H1 (cell line): ENCODE results near the gene NINJ2. TPM values are rescaled to one million over a fixed set of nuclear protein-coding genes. Genes with fewer than 3 reads are reported as not detected.

Experiments used
- CTCF ChIA-PET: fragments of 300-600 bp; sonication (Branson Sonifier 250); formaldehyde crosslinking; loops from one replicate; lab custom pipeline; 2021; ENCODE audit not compliant: partially characterized antibody; lab: Charles Lee
- POLR2A ChIA-PET: fragments of 300-600 bp; sonication (Branson Sonifier 250); formaldehyde crosslinking; loops from one replicate; lab custom pipeline; 2021; ENCODE audit warnings: inconsistent platforms; ENCODE audit not compliant: partially characterized antibody; lab: Charles Lee
- DNase-seq, 2 experiments: peaks; one replicate each; pipeline versions ENCODE4 v3.0.0 to v3.0.0-alpha.2; 2010 to 2022; ENCODE audit warnings: low spot score in 2 of 2, low read depth in 1 of 2, mixed read lengths in 1 of 2
- FAIRE-seq: peaks from 2 replicates; lab custom pipeline; 2011; peaks lifted over from hg19 to GRCh38; lab: Jason Lieb, UNC
- H2AFZ ChIP-seq: 2 replicates; pipeline ENCODE4 v1.8.1; 2012; ENCODE audit warnings: low read length, inconsistent platforms
- H2AK5ac ChIP-seq: 2 replicates; pipeline ENCODE4 v1.6.1; 2013; ENCODE audit warnings: low read depth, low read length
- H2BK120ac ChIP-seq: replicated peaks from 2 replicates; pipeline ENCODE3; 2013; ENCODE audit warnings: low read depth, low read length, inconsistent platforms
- H2BK12ac ChIP-seq: 2 replicates; pipeline ENCODE4 v1.6.1; 2013; ENCODE audit warnings: low read depth, low read length
- H2BK15ac ChIP-seq: 2 replicates; pipeline ENCODE4 v1.6.1; 2013; ENCODE audit warnings: low read length
- H2BK20ac ChIP-seq: 2 replicates; pipeline ENCODE4 v1.6.1; 2013; ENCODE audit warnings: low read length
- H2BK5ac ChIP-seq: 2 replicates; pipeline ENCODE4 v1.6.1; 2013; ENCODE audit warnings: low read depth, low read length
- H3K14ac ChIP-seq: 2 replicates; pipeline ENCODE4 v1.6.1; 2013; ENCODE audit warnings: inconsistent platforms; ENCODE audit not compliant: insufficient read length
- H3K18ac ChIP-seq: 2 replicates; pipeline ENCODE4 v1.6.1; 2013; ENCODE audit warnings: low read length; ENCODE audit errors: extremely low read depth
- H3K23ac ChIP-seq: 2 replicates; pipeline ENCODE4 v1.6.1; 2013; ENCODE audit warnings: inconsistent platforms; ENCODE audit not compliant: insufficient read length
- H3K23me2 ChIP-seq: 2 replicates; pipeline ENCODE4 v1.6.1; 2013; ENCODE audit warnings: low read depth, low read length
- H3K27ac ChIP-seq: 2 replicates; pipeline ENCODE4 v1.6.1; 2011; ENCODE audit warnings: low read depth, low read length, inconsistent platforms
- H3K27me3 ChIP-seq, 4 experiments: replicated peaks in 1 of 4; 1 replicate in 1 of 4; 2 replicates in 3 of 4; pipeline versions ENCODE4 v1.6.1 to v1.8.1; 2011 to 2013; ENCODE audit warnings: low read length in 3 of 4, mild to moderate bottlenecking in 3 of 4, inconsistent platforms in 2 of 4, mixed read lengths in 2 of 4, moderate library complexity in 1 of 4; ENCODE audit not compliant: control insufficient read depth in 3 of 4, insufficient read depth in 3 of 4; ENCODE audit errors: extremely low read depth in 1 of 4
- H3K36me3 ChIP-seq, 4 experiments: 2 replicates each; pipeline versions ENCODE4 v1.6.1 to v1.8.1; 2011 to 2013; ENCODE audit warnings: mild to moderate bottlenecking in 4 of 4, low read length in 3 of 4, moderate library complexity in 2 of 4, control low read depth in 1 of 4, inconsistent platforms in 1 of 4; ENCODE audit not compliant: insufficient read depth in 4 of 4, control insufficient read depth in 2 of 4
- H3K4ac ChIP-seq: replicated peaks from 2 replicates; pipeline ENCODE3; 2013; ENCODE audit warnings: low read length, low read depth, mixed read lengths, inconsistent platforms; ENCODE audit not compliant: insufficient read length
- H3K4me1 ChIP-seq, 4 experiments: replicated peaks in 1 of 4; 1 replicate in 1 of 4; 2 replicates in 3 of 4; pipeline versions ENCODE4 v1.6.1 to v1.8.1; 2011 to 2013; ENCODE audit warnings: low read length in 3 of 4, inconsistent platforms in 2 of 4, mixed read lengths in 1 of 4; ENCODE audit not compliant: insufficient read depth in 4 of 4, control insufficient read depth in 3 of 4
- H3K4me2 ChIP-seq, 2 experiments: 2 replicates each; pipeline versions ENCODE4 v1.6.1 to v1.8.1; 2011 to 2013; ENCODE audit warnings: low read depth in 2 of 2, low read length in 2 of 2, control low read depth in 1 of 2, inconsistent platforms in 1 of 2, mild to moderate bottlenecking in 1 of 2; ENCODE audit not compliant: insufficient read depth in 1 of 2
- H3K4me3 ChIP-seq, 4 experiments: fragments of 200-600, 300-600 bp in 1 of 4; sonication (generic), shearing (Covaris generic), sonication (Bioruptor Twin) in 1 of 4; 2 replicates each; pipeline versions ENCODE4 v1.5.1 to v1.8.1; 2011 to 2016; ENCODE audit warnings: low read length in 4 of 4, low read depth in 3 of 4, control low read depth in 2 of 4, inconsistent platforms in 2 of 4, mild to moderate bottlenecking in 2 of 4, mixed read lengths in 1 of 4, moderate library complexity in 1 of 4; ENCODE audit not compliant: insufficient read depth in 2 of 4; ENCODE audit errors: extremely low read depth in 1 of 4
- H3K56ac ChIP-seq: replicated peaks from 2 replicates; pipeline ENCODE3; 2013; ENCODE audit warnings: low read depth, mild to moderate bottlenecking, mixed read lengths, low read length, inconsistent platforms; ENCODE audit not compliant: insufficient read length
- H3K79me1 ChIP-seq: 2 replicates; pipeline ENCODE4 v1.6.1; 2013; ENCODE audit warnings: low read depth, low read length, control low read depth
- H3K79me2 ChIP-seq, 2 experiments: 2 replicates each; pipeline versions ENCODE4 v1.6.1 to v1.8.1; 2012 to 2013; ENCODE audit warnings: low read length in 2 of 2, mild to moderate bottlenecking in 2 of 2, inconsistent platforms in 1 of 2; ENCODE audit not compliant: insufficient read depth in 2 of 2, control insufficient read depth in 1 of 2
- H3K9ac ChIP-seq, 4 experiments: replicated peaks in 1 of 4; 1 replicate in 1 of 4; 2 replicates in 3 of 4; pipeline versions ENCODE4 v1.6.1 to v1.8.1; 2011 to 2013; ENCODE audit warnings: low read depth in 3 of 4, low read length in 3 of 4, control low read depth in 2 of 4, mild to moderate bottlenecking in 2 of 4, moderate library complexity in 2 of 4, inconsistent platforms in 1 of 4; ENCODE audit errors: extremely low read depth in 1 of 4
- H3K9me3 ChIP-seq, 2 experiments: 2 replicates each; pipeline versions ENCODE4 v1.6.1 to v1.8.1; 2012 to 2013; ENCODE audit warnings: mild to moderate bottlenecking in 2 of 2, moderate library complexity in 2 of 2, control low read depth in 1 of 2, inconsistent platforms in 1 of 2, low read depth in 1 of 2, low read length in 1 of 2, mixed read lengths in 1 of 2; ENCODE audit not compliant: insufficient read depth in 2 of 2
- H4K20me1 ChIP-seq, 2 experiments: replicated peaks in 1 of 2; 2 replicates each; pipeline versions ENCODE3 to v1.8.1; 2011 to 2013; ENCODE audit warnings: inconsistent platforms in 2 of 2, low read length in 2 of 2, mild to moderate bottlenecking in 1 of 2; ENCODE audit not compliant: insufficient read depth in 2 of 2, control insufficient read depth in 1 of 2
- H4K5ac ChIP-seq: 2 replicates; pipeline ENCODE4 v1.6.1; 2013; ENCODE audit warnings: low read length, low read depth, mixed read lengths, inconsistent platforms; ENCODE audit not compliant: insufficient read length
- H4K8ac ChIP-seq: 2 replicates; pipeline ENCODE4 v1.8.0; 2013; ENCODE audit warnings: mild to moderate bottlenecking, moderate library complexity, low read length, inconsistent platforms; ENCODE audit not compliant: insufficient read depth; ENCODE audit errors: extremely low read depth
- H4K91ac ChIP-seq: replicated peaks from 2 replicates; pipeline ENCODE3; 2013; ENCODE audit warnings: low read length, mixed read lengths, inconsistent platforms; ENCODE audit not compliant: insufficient read length
- BCL11A ChIP-seq, 2 experiments: IDR thresholded peaks; one replicate each; pipeline ENCODE4 v1.6.1; 2011; ENCODE audit warnings: low read depth in 2 of 2, low read length in 2 of 2, mild to moderate bottlenecking in 2 of 2
- CHD2 ChIP-seq: IDR thresholded peaks from 2 replicates; pipeline ENCODE4 v1.6.1; 2012; ENCODE audit warnings: low read length, improper control_type of control experiment
- CREB1 ChIP-seq: IDR thresholded peaks from 2 replicates; pipeline ENCODE4 v1.6.1; 2012; ENCODE audit warnings: inconsistent platforms
- CTBP2 ChIP-seq: IDR thresholded peaks from 2 replicates; pipeline ENCODE4 v1.7.0; 2011; ENCODE audit warnings: borderline replicate concordance, mild to moderate bottlenecking, moderate library complexity, mixed read lengths, low read length; ENCODE audit not compliant: insufficient read depth, insufficient read length
- EZH2 ChIP-seq: fragments of 200-600 bp; sonication (generic); IDR thresholded peaks from 2 replicates; pipeline ENCODE4 v1.7.1; 2012; ENCODE audit warnings: low read depth, mild to moderate bottlenecking, moderate library complexity, low read length, inconsistent platforms; ENCODE audit not compliant: severe bottlenecking
- GABPA ChIP-seq: IDR thresholded peaks from 2 replicates; pipeline ENCODE4 v1.6.1; 2011; ENCODE audit warnings: mild to moderate bottlenecking, low read length, moderate library complexity, borderline replicate concordance; ENCODE audit not compliant: insufficient read depth
- KDM1A ChIP-seq: fragments of 200-600, 300-600 bp; sonication (generic); IDR thresholded peaks from 2 replicates; pipeline ENCODE4 v1.7.1; 2016; ENCODE audit warnings: mild to moderate bottlenecking, low read length, borderline replicate concordance
- KDM5A ChIP-seq: fragments of 200-600 bp; IDR thresholded peaks from 2 replicates; pipeline ENCODE4 v1.7.1; 2012; ENCODE audit warnings: mild to moderate bottlenecking, low read length, inconsistent platforms, mixed read lengths
- NANOG ChIP-seq: IDR thresholded peaks from 2 replicates; pipeline ENCODE4 v1.6.1; 2011; ENCODE audit warnings: low read length, low read depth, mild to moderate bottlenecking, inconsistent platforms; ENCODE audit not compliant: insufficient read depth, poor library complexity, severe bottlenecking
- RXRA ChIP-seq: IDR thresholded peaks from 2 replicates; pipeline ENCODE4 v1.6.1; 2011; ENCODE audit warnings: low read depth, mild to moderate bottlenecking, low read length, moderate library complexity; ENCODE audit not compliant: insufficient read depth
- SP1 ChIP-seq: IDR thresholded peaks from 2 replicates; pipeline ENCODE4 v1.6.1; 2011; ENCODE audit warnings: low read depth, low read length
- SUZ12 ChIP-seq: fragments of 200-600 bp; sonication (generic); IDR thresholded peaks from 2 replicates; pipeline ENCODE4 v1.6.1; 2012; ENCODE audit warnings: mild to moderate bottlenecking, inconsistent platforms, low read length, moderate library complexity, mixed read lengths
- TBP ChIP-seq: IDR thresholded peaks from 2 replicates; pipeline ENCODE4 v1.6.1; 2011; ENCODE audit warnings: low read depth, low read length, improper control_type of control experiment
- YY1 ChIP-seq: IDR thresholded peaks from 2 replicates; pipeline ENCODE4 v1.6.1; 2011; ENCODE audit warnings: low read depth, mild to moderate bottlenecking, low read length
- WGBS, 2 experiments: shearing (Covaris generic) in 1 of 2; methylation state at CpG; one replicate each; pipeline versions ENCODE4 v1.1.6 to v1.1.7; 2013 to 2015; ENCODE audit warnings: low lambda C conversion rate in 2 of 2, mixed read lengths in 2 of 2, inconsistent platforms in 1 of 2, low coverage in 1 of 2, missing lambda C conversion rate in 1 of 2; ENCODE audit not compliant: insufficient replicate concordance in 2 of 2, insufficient coverage in 1 of 2, insufficient read length in 1 of 2; ENCODE audit errors: extremely low coverage in 1 of 2, missing lambda C conversion rate in 1 of 2; 5-methylcytosine and 5-hydroxymethylcytosine counted together
- polyA plus RNA-seq, 7 experiments: library from polyadenylated mRNA; depleted of rRNA in 3 of 7; stranded (reverse) in 5 of 7; unstranded in 2 of 7; fragments of >200 nt in 5 of 7; fragments of 200-250 nt in 2 of 7; gene quantifications; 1 replicate in 5 of 7; 2 replicates in 1 of 7; 4 replicates in 1 of 7; pipeline versions ENCODE4 v1.2.1 to v1.2.3, GENCODE V29; 2011 to 2013; ENCODE audit warnings: missing spikeins in 2 of 7, mixed read lengths in 2 of 7
- total RNA-seq: library from RNA; stranded (reverse); fragmentation: NEBNext Ultra II Directional; extraction: Animal tissue kit (Norgen Biotek cat#: 25700); gene quantifications from 2 replicates; pipeline ENCODE4 v1.2.1, GENCODE V29; 2021

The NINJ2 gene
- total and polyA plus RNA-seq, 2 of the 8 experiments (the other 6 are each of a cell fraction or from before 2014, with no cell fraction given) = 1.4 TPM; not detected in 1

DNA sequence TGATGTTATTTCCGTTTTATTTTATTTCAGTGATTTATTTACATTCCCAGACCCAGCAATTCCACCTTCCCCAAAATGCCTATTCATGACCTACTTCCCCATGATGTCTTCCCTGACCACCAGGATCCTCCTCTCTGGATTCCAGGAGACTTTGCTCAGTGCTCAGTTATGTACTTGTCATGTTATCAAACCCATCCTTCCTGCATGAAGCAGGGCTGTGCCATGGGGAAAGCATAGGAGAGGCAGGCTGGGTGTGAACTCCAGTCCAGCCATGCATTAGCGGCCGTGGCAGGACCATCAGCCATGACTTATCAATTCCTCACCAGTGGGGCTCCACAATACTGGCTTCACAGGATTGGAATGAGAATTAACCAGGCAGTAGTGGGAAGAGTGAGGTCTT lies 145.7 kb downstream of the NINJ2 start:
- WGBS, 2 experiments = 91% methylated on average over 3 of the region's 3 CpGs; no CpG with 5 or more reads in 1 of the 2 experiments
- Histone ChIP-seq H3K4me3 (no peak overlapping the region), H3K14ac (no peak overlapping the region), H4K91ac (no peak overlapping the region), H2AK5ac (no peak overlapping the region), H4K20me1 (peaks cover 0 to 2% of the 10 kb centered on the region in 2 experiments), H3K27me3 (no peaks in the 10 kb centered on the region), H4K8ac (no peak overlapping the region), H3K56ac (no peak overlapping the region), H2BK12ac (no peak overlapping the region), H3K27ac (no peak overlapping the region), H2BK5ac (no peak overlapping the region), H3K23ac (no peak overlapping the region), H3K79me1 (no peaks in the 10 kb centered on the region), H3K9me3 (no peaks in the 10 kb centered on the region), H3K4me1 (peaks cover 0 to 3% (median 0%) of the 10 kb centered on the region in 4 experiments; a peak in 1 of 7 replicates), H4K5ac (no peak overlapping the region), H3K4ac (no peak overlapping the region), H3K4me2 (no peak overlapping the region), H3K36me3 (no peaks in the 10 kb centered on the region), H3K23me2 (peaks cover 4% of the 10 kb centered on the region; the same call in 1 of the 2 replicates), H2BK120ac (no peak overlapping the region), H3K18ac (no peak overlapping the region), H2BK15ac (no peak overlapping the region), H3K9ac (no peak overlapping the region), H3K79me2 (no peaks in the 10 kb centered on the region), H2BK20ac (no peak overlapping the region), H2AFZ (no peak overlapping the region)
- CTCF ChIA-PET = interaction anchor here (4.7 kb wide), 1 partner anchor 30 kb away, joined by 25 read pairs; no protein-coding TSS in a partner anchor
- FAIRE-seq (no peak), DNase-seq (no peak)
- POLR2A ChIA-PET = no interaction called here
- no peak for TF ChIP-seq CREB1
- no peak for TF ChIP-seq SP1
- TF ChIP-seq YY1 = no peak
- no peak for TF ChIP-seq CTBP2
- TF ChIP-seq KDM5A = no peak
- TF ChIP-seq EZH2 = no peak
- TF ChIP-seq BCL11A (IDR thresholded peaks at IDR 0.05; ENCODE audit: low read depth in 2 of 2, low read length in 2 of 2) = no peak
- TF ChIP-seq NANOG = no peak
- no peak for TF ChIP-seq CHD2
- TF ChIP-seq RXRA = no peak
- TF ChIP-seq SUZ12 = no peak
- no peak for TF ChIP-seq TBP
- TF ChIP-seq GABPA = no peak
- no peak for TF ChIP-seq KDM1A
